Ishikawa (cell line): ENCODE results near the gene ANXA10.

ENCODE experiments used
- CEBPB ChIP-seq: IDR thresholded peaks from 2 replicates; pipeline ENCODE4 v1.6.1; 2012
- CREB1 ChIP-seq: IDR thresholded peaks from 2 replicates; pipeline ENCODE4 v1.6.1; 2012; ENCODE audit warnings: low read depth
- EGR1 ChIP-seq: IDR thresholded peaks from 2 replicates; pipeline ENCODE4 v1.6.1; 2012
- EP300 ChIP-seq: IDR thresholded peaks from 2 replicates; pipeline ENCODE4 v1.6.1; 2012; ENCODE audit warnings: borderline replicate concordance
- FOXM1 ChIP-seq: IDR thresholded peaks from 2 replicates; pipeline ENCODE4 v1.6.1; 2012; ENCODE audit warnings: low read depth, borderline replicate concordance
- MAX ChIP-seq: IDR thresholded peaks from 2 replicates; pipeline ENCODE4 v1.6.1; 2012
- NFIC ChIP-seq: IDR thresholded peaks from 2 replicates; pipeline ENCODE4 v1.6.1; 2012
- RAD21 ChIP-seq: IDR thresholded peaks from 2 replicates; pipeline ENCODE4 v1.6.1; 2012; ENCODE audit warnings: low read depth
- TAF1 ChIP-seq: IDR thresholded peaks from 2 replicates; pipeline ENCODE4 v1.6.1; 2012; ENCODE audit warnings: low read depth, mild to moderate bottlenecking
- TCF12 ChIP-seq: IDR thresholded peaks from 2 replicates; pipeline ENCODE4 v1.6.1; 2012; ENCODE audit warnings: low read depth
- TEAD4 ChIP-seq: IDR thresholded peaks from 2 replicates; pipeline ENCODE4 v1.6.1; 2012
- USF1 ChIP-seq: IDR thresholded peaks from 2 replicates; pipeline ENCODE4 v1.6.1; 2012
- YY1 ChIP-seq: IDR thresholded peaks from 2 replicates; pipeline ENCODE4 v1.6.1; 2012; ENCODE audit warnings: low read depth
- TF ChIP-seq, protein P1 (sequence below): IDR thresholded peaks from 2 replicates; pipeline ENCODE4 v1.6.1; 2012; ENCODE audit warnings: low read depth, mild to moderate bottlenecking

- no peak for TF ChIP-seq RAD21
- TF ChIP-seq, protein P1, sequence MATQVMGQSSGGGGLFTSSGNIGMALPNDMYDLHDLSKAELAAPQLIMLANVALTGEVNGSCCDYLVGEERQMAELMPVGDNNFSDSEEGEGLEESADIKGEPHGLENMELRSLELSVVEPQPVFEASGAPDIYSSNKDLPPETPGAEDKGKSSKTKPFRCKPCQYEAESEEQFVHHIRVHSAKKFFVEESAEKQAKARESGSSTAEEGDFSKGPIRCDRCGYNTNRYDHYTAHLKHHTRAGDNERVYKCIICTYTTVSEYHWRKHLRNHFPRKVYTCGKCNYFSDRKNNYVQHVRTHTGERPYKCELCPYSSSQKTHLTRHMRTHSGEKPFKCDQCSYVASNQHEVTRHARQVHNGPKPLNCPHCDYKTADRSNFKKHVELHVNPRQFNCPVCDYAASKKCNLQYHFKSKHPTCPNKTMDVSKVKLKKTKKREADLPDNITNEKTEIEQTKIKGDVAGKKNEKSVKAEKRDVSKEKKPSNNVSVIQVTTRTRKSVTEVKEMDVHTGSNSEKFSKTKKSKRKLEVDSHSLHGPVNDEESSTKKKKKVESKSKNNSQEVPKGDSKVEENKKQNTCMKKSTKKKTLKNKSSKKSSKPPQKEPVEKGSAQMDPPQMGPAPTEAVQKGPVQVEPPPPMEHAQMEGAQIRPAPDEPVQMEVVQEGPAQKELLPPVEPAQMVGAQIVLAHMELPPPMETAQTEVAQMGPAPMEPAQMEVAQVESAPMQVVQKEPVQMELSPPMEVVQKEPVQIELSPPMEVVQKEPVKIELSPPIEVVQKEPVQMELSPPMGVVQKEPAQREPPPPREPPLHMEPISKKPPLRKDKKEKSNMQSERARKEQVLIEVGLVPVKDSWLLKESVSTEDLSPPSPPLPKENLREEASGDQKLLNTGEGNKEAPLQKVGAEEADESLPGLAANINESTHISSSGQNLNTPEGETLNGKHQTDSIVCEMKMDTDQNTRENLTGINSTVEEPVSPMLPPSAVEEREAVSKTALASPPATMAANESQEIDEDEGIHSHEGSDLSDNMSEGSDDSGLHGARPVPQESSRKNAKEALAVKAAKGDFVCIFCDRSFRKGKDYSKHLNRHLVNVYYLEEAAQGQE, result no peak
- no peak for TF ChIP-seq MAX
- TF ChIP-seq FOXM1, result no peak
- TF ChIP-seq EP300, result no peak
- no peak for TF ChIP-seq TAF1
- TF ChIP-seq CEBPB, result no peak
- TF ChIP-seq YY1, result no peak
- no peak for TF ChIP-seq EGR1
- no peak for TF ChIP-seq NFIC
- TF ChIP-seq TEAD4, result no peak
- TF ChIP-seq TCF12, result no peak
- TF ChIP-seq CREB1, result no peak
- TF ChIP-seq USF1, result no peak
Observed at GRCh38 chr4:168151327-168151726, 59.0 kb downstream of the ANXA10 start.
